ENCODE data around the gene ART3.
A peak's percentile ranks its signal among the peaks of the same experiment; 100 is the strongest.

ART3 gene

DNA sequence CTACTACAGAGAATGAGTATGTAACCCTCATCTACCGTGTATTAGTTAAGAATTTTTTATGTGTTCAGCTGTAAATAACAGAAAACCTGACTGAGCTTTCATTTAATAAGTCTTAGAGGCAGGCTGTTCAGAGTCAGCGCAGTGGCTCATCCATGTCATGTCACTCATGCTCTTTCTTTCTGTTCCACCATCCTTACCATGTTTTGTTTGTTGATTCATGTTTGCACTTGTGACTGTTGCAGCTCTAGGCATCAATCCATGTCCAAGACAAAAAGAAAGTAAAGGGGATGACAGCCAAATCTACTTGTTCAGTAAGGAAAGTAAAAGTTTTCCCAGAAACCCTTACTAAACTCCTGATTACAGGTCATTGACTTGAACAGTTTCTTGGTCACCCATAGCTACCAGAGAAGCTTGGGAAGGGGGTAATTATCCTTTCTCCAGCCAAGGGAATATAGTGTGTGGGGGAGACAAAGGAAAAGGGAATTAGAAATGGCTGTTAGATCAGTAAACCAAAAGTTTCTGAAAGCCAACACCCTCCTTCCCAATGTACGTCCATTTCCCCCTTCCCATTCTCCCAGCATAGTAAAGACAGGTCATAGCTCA, 9.0 kb downstream of the ART3 start:
- H3K27ac Mint-ChIP-seq = no peak overlapping the region

DNA sequence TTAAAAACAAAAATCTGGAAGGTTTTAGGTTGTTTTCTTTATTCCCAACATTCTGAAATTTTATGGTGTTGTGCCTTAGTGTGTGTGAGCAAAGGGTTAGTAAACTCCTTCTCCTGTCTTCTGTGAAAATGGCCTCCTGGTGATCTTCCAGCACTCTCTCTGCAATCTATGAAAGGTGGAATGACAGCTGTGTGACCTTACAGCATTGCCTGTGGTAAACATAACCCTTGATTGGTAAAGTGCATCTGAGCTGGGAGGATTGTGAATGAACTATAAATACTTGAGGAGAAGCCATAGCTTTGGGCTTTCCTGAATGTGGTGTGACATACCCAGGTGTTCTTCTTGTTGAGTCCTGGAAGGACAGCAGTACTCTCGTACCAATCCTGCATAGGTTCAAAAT, 10.0 kb downstream of the ART3 start:
- peaks cover 7% of the 10 kb centered on the region for H3K4me1 Mint-ChIP-seq
- DNase-seq = no peak
- peaks cover 5% of the 10 kb centered on the region for H3K27me3 Mint-ChIP-seq (ENCODE audit: low read depth, poor library complexity)
- no peaks in the 10 kb centered on the region for H3K9me3 Mint-ChIP-seq
- TF ChIP-seq, protein P1, sequence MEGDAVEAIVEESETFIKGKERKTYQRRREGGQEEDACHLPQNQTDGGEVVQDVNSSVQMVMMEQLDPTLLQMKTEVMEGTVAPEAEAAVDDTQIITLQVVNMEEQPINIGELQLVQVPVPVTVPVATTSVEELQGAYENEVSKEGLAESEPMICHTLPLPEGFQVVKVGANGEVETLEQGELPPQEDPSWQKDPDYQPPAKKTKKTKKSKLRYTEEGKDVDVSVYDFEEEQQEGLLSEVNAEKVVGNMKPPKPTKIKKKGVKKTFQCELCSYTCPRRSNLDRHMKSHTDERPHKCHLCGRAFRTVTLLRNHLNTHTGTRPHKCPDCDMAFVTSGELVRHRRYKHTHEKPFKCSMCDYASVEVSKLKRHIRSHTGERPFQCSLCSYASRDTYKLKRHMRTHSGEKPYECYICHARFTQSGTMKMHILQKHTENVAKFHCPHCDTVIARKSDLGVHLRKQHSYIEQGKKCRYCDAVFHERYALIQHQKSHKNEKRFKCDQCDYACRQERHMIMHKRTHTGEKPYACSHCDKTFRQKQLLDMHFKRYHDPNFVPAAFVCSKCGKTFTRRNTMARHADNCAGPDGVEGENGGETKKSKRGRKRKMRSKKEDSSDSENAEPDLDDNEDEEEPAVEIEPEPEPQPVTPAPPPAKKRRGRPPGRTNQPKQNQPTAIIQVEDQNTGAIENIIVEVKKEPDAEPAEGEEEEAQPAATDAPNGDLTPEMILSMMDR (IDR thresholded peaks at IDR 0.05) = no peak
- no peaks in the 10 kb centered on the region for H3K36me3 Mint-ChIP-seq (ENCODE audit: low read depth)
- H3K4me3 Mint-ChIP-seq = no peak overlapping the region
- no peak overlapping the region for H3K27ac Mint-ChIP-seq

More for the DNA sequence above, 9.0 kb downstream of the ART3 start:
- H3K4me1 Mint-ChIP-seq = peaks cover 7% of the 10 kb centered on the region
- TF ChIP-seq, protein P1 (IDR thresholded peaks at IDR 0.05) = no peak
- no peak for DNase-seq
- H3K27me3 Mint-ChIP-seq (ENCODE audit: low read depth, poor library complexity) = peaks cover 8% of the 10 kb centered on the region
- H3K9me3 Mint-ChIP-seq = no peaks in the 10 kb centered on the region
- no peaks in the 10 kb centered on the region for H3K36me3 Mint-ChIP-seq (ENCODE audit: low read depth)
- no peak overlapping the region for H3K4me3 Mint-ChIP-seq

DNA sequence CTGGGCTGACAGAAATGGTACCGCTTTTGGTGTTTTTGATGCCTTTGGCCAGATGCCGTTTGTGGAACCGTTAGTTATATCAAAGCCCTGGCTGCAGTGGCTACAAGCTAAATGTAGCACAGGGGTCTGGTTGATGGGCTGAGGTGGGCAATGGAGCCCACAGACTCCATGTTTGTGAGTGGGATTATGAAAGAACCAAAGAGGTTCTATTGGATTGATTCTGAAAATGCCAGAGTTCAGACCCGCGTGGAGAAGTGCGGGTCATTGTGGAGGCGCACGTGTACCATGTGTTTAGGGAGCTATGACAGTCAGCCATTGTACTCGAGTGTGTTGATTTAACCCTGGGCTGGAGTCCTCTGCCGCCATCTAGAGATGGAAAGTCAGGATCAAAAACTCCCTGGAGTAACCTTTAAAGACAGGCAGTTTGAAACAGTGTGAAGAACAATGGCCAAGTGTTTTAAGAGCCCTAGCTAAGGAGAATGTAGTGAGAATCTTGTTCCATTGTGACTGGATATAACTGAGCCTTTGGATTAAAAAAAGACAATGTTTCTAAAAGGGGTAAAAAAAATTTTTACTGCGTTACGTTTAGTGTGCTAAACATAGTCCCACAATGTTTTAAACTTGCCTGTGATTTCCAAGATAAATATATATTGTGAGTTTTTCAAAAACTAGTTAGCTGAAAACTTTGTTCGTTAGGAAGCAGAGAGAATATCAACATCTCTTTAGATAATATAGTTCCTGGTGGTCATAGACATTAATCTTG, 12.7 kb downstream of the ART3 start:
- no peaks in the 10 kb centered on the region for H3K36me3 Mint-ChIP-seq (ENCODE audit: low read depth)
- no peak overlapping the region for H3K27ac Mint-ChIP-seq
- TF ChIP-seq, protein P1 (IDR thresholded peaks at IDR 0.05) = peak; percentile 54
- peak overlapping the region; percentile 3 for H3K4me3 Mint-ChIP-seq
- peaks cover 7% of the 10 kb centered on the region for H3K4me1 Mint-ChIP-seq
- peaks cover 5% of the 10 kb centered on the region for H3K27me3 Mint-ChIP-seq (ENCODE audit: low read depth, poor library complexity)
- H3K9me3 Mint-ChIP-seq = no peaks in the 10 kb centered on the region
- peak; percentile 38 for DNase-seq

DNA sequence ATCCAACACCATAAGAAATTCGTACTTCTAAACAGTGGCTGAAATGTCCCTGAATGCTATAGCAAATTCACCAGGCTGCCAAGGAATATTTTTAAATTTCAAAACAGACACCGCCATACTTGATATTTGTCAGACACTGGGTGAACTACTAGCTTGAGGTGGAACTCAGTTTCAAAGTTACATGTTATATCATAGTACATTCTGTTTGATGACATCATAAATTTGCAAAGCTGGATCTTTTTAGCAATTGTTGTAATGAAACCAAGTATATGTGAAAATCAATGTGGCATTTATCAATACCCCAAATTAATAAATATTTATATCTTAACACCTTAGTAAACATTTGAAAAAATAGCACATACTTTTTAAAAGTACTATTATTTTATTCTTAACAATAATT, 14.2 kb downstream of the ART3 start:
- no peak overlapping the region for H3K4me3 Mint-ChIP-seq
- H3K27ac Mint-ChIP-seq = no peak overlapping the region
- TF ChIP-seq, protein P1 (IDR thresholded peaks at IDR 0.05) = no peak
- DNase-seq = no peak
- peaks cover 5% of the 10 kb centered on the region for H3K27me3 Mint-ChIP-seq (ENCODE audit: low read depth, poor library complexity)
- H3K4me1 Mint-ChIP-seq = peaks cover 7% of the 10 kb centered on the region
- H3K36me3 Mint-ChIP-seq (ENCODE audit: low read depth) = no peaks in the 10 kb centered on the region
- H3K9me3 Mint-ChIP-seq = no peaks in the 10 kb centered on the region

DNA sequence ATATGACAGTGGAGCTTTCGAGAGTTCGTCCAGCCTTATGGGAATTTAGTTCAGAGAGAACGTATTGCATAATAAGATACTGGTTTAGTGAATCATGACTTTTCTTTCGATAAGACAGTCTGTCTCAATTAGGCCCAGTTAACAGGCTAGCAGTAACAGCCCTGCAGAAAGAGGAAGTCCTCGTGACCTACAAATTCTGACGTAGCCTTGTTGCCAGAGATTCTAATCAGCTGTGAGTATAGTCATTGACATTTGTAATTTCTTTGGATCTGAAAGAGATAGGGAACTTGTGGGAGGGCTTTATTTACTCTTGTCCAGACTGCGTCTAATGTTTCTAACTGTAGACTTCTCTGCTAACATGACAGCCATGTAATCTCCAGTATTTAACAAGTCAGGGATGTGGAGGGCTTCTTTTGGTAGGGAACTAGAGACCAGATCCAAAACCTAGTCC, 15.8 kb downstream of the ART3 start:
- DNase-seq = no peak
- TF ChIP-seq, protein P1 (IDR thresholded peaks at IDR 0.05) = no peak
- Mint-ChIP-seq H3K4me1 (peaks cover 7% of the 10 kb centered on the region), H3K36me3 (ENCODE audit: low read depth) (no peaks in the 10 kb centered on the region), H3K27ac (no peak overlapping the region), H3K27me3 (ENCODE audit: low read depth, poor library complexity) (peaks cover 7% of the 10 kb centered on the region), H3K9me3 (no peaks in the 10 kb centered on the region), H3K4me3 (no peak overlapping the region)
